ENCODE data around the gene E4F1.

Gene E4F1

DNA sequence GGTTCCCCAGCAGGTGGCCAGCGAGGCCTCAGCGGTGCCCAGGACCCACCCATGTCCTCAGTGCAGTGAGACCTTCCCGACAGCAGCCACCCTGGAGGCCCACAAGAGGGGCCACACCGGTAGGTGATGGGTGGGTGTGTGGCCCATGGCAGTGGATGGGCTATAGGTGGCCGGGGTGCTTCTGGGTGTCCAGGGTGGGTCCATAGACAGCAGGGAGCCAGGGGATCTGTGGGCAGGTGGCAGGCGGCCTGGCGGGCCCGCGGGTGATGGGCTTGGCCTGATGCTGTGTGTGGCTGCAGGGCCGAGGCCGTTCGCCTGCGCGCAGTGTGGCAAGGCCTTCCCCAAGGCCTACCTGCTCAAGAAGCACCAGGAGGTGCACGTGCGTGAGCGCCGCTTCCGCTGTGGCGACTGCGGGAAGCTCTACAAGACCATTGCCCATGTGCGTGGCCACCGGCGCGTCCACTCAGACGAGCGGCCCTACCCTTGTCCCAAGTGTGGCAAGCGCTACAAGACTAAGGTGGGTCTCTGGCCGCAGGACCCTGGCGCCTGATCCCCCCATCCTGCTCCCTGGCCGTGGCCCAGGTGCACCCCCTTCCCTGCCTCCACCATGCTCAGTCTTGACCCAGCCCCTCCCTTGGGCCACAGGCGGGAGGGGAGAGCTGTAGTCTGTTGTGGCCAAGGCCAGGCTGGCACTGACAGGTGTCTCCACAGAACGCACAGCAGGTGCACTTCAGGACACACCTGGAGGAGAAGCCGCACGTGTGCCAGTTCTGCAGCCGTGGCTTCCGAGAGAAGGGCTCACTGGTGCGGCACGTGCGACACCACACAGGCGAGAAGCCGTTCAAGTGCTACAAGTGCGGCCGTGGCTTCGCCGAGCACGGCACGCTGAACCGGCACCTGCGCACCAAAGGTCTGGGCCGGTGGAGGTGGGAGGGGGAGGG is 10.8 kb downstream of the E4F1 start:
- H3K27me3 ChIP-seq, result peaks cover 23% of the 10 kb centered on the region
- no peak overlapping the region; the same call in 1 of the 2 replicates for H3K4me3 ChIP-seq
- no peak for TF ChIP-seq Cebpa-rat (IDR thresholded peaks at IDR 0.05)
- 0 out of 2 replicates have a peak overlapping the region, but pooled peaks have one; percentile 26 for H3K27ac ChIP-seq
- peak overlapping the region; percentile 65 for H3K4me2 ChIP-seq
- H3K9ac ChIP-seq, result no peak overlapping the region
- peaks cover 94% of the 10 kb centered on the region for H4K20me1 ChIP-seq
- peaks cover 94% of the 10 kb centered on the region for H3K36me3 ChIP-seq
- H3K4me1 ChIP-seq, result peaks cover 14% of the 10 kb centered on the region
- H3K9me3 ChIP-seq, result no peaks in the 10 kb centered on the region

DNA sequence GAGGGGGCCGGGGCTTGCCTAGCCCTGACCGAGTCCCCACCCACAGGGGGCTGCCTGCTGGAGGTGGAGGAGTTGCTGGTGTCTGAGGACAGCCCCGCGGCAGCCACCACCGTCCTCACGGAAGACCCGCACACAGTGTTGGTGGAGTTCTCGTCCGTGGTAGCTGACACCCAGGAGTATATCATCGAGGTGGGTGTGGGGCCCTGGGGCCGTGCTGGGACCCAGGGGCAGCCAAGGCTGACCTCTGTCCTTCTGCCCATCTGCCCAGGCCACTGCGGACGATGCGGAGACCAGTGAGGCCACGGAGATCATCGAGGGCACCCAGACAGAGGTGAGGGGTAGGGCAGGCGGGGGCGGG is 11.4 kb downstream of the E4F1 start:
- Histone ChIP-seq H3K4me1 (peaks cover 14% of the 10 kb centered on the region), H3K4me3 (no peak overlapping the region), H3K4me2 (peak overlapping the region; percentile 7; the same call in 1 of the 2 replicates), H3K9ac (no peak overlapping the region), H3K27ac (no peak overlapping the region), H3K27me3 (peaks cover 23% of the 10 kb centered on the region), H3K9me3 (no peaks in the 10 kb centered on the region), H3K36me3 (peaks cover 94% of the 10 kb centered on the region), H4K20me1 (peaks cover 94% of the 10 kb centered on the region)
- TF ChIP-seq Cebpa-rat (IDR thresholded peaks at IDR 0.05), result no peak

DNA sequence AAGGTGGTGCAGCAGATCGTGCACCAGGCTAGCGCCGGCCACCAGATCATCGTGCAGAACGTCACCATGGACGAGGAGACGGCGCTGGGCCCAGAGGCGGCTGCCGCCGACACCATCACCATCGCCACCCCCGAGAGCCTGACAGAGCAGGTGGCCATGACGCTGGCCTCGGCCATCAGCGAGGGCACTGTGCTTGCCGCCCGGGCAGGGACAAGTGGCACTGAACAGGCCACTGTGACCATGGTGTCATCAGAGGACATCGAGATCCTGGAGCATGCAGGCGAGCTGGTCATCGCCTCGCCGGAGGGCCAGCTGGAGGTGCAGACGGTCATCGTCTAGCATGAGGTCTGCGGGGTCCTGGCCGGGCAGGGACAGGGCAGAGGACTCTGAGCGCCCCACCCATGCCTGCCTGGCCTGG is 11.9 kb downstream of the E4F1 start:
- Histone ChIP-seq H3K9me3 (no peaks in the 10 kb centered on the region), H3K9ac (no peak overlapping the region), H4K20me1 (peaks cover 94% of the 10 kb centered on the region), H3K27me3 (peaks cover 23% of the 10 kb centered on the region), H3K4me3 (no peak overlapping the region), H3K4me1 (peaks cover 14% of the 10 kb centered on the region), H3K27ac (no peak overlapping the region), H3K36me3 (peaks cover 91% of the 10 kb centered on the region), H3K4me2 (no peak overlapping the region; the same call in 1 of the 2 replicates)
- no peak for TF ChIP-seq Cebpa-rat (IDR thresholded peaks at IDR 0.05)

DNA sequence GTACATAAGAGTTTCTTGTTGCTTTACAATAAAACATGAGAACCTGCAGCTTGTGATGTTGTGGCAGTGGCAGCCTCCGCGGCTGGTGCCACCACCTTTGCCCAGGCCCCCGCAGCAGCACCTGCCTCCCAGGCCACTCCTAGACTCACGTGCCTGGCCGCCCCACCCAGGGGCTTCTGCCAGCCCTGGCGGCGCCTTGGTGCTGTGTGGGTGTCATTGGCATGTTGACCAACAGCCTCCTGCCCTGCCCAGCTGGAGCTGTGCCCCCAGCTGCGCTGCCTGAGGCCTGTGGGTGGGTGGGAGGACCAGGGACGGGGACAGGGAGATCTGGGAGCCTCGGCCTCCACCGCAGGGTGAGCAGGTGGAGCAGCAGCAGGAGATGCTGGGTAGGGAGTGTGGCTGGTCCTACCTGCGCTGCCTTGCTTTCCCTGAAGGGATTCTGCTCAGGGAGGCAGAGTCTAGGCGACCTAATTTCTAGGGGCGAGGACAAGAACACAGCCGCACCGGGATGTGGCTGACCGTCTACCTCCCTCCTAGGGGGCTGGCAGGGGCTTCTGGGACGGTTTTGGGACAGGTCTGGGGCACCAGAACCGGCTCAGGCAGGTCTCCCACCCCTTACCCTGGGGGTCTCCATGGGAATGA is 12.4 kb downstream of the E4F1 start:
- H3K4me2 ChIP-seq, result no peak overlapping the region

DNA sequence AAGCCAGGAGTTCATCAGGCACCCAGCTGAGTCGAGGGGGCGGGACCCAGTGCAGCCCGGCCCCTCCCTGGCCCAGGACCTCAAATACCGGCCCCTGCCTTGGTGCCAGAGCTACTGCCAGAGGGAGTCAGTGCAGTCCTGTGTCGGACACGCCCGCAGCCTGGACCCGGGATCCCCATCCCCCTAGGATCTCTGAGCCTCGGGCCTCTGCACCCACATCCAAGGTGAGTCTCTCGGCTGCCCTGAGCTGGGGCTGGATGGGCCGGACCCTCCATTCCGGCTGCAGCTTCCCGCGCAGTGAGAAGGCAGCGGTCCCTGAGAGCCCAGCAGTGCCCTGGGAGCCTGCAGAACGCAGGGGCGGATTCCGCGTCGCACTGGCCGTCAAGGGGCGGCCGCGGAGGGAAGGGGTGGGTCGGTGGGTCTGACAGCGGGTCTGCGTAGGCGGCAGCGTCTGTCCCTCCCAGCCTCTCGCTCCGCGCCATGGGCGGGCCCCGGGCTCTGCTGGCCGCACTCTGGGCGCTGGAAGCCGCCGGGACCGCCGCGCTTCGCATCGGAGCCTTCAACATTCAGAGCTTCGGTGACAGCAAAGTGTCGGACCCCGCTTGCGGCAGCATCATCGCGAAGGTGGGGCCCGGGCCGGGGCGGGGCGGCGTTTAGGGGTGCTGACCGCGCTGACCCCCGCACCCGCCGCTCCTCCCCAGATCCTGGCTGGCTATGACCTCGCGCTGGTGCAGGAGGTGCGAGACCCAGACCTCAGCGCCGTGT is 13.1 kb downstream of the E4F1 start, which contains the start of gene DNASE1L2:
TSS of gene DNASE1L2 (plus strand) at position 108 of the 765 bp plus-strand sequence. CDS start at position 481, 373 bp downstream.
- H3K4me2 ChIP-seq, result no peak within 1 kb of the TSS
- peaks cover 82% of the 10 kb centered on the region for H4K20me1 ChIP-seq
- no peak for TF ChIP-seq Cebpa-rat (IDR thresholded peaks at IDR 0.05)
- no peak within 1 kb of the TSS for H3K9ac ChIP-seq
- no peaks in the 10 kb centered on the region for H3K9me3 ChIP-seq
- H3K27ac ChIP-seq, result no peak within 1 kb of the TSS
- peaks cover 14% of the 10 kb centered on the region for H3K4me1 ChIP-seq
- no peak within 1 kb of the TSS for H3K4me3 ChIP-seq
- H3K36me3 ChIP-seq, result peaks cover 87% of the 10 kb centered on the region
- H3K27me3 ChIP-seq, result peaks cover 23% of the 10 kb centered on the region

More for the DNA sequence above, 12.4 kb downstream of the E4F1 start:
- Histone ChIP-seq H4K20me1 (peaks cover 90% of the 10 kb centered on the region), H3K27ac (no peak overlapping the region), H3K27me3 (peaks cover 23% of the 10 kb centered on the region), H3K4me3 (no peak overlapping the region), H3K9me3 (no peaks in the 10 kb centered on the region), H3K4me1 (peaks cover 14% of the 10 kb centered on the region), H3K9ac (no peak overlapping the region), H3K36me3 (peaks cover 89% of the 10 kb centered on the region)
- no peak for TF ChIP-seq Cebpa-rat (IDR thresholded peaks at IDR 0.05)

DNA sequence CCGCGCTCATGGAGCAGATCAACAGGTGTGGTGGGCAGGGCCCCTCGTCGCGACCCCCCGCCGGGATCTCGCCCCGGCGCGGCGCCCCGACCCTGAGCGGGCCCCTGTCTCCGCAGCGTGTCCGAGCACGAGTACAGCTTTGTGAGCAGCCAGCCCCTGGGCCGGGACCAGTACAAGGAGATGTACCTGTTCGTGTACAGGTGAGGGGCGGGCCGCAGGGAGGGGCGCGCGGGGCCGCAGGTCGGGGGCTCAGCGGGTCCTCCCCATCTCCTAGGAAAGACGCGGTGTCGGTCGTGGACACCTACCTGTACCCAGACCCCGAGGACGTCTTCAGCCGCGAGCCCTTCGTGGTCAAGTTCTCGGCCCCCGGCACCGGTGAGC is 13.7 kb downstream of the E4F1 start:
- Histone ChIP-seq H4K20me1 (peaks cover 77% of the 10 kb centered on the region), H3K4me1 (peaks cover 14% of the 10 kb centered on the region), H3K27ac (no peak overlapping the region), H3K27me3 (peaks cover 23% of the 10 kb centered on the region), H3K9me3 (no peaks in the 10 kb centered on the region), H3K4me2 (no peak overlapping the region), H3K36me3 (peaks cover 87% of the 10 kb centered on the region), H3K9ac (no peak overlapping the region), H3K4me3 (no peak overlapping the region)
- TF ChIP-seq Cebpa-rat (IDR thresholded peaks at IDR 0.05), result no peak

DNA sequence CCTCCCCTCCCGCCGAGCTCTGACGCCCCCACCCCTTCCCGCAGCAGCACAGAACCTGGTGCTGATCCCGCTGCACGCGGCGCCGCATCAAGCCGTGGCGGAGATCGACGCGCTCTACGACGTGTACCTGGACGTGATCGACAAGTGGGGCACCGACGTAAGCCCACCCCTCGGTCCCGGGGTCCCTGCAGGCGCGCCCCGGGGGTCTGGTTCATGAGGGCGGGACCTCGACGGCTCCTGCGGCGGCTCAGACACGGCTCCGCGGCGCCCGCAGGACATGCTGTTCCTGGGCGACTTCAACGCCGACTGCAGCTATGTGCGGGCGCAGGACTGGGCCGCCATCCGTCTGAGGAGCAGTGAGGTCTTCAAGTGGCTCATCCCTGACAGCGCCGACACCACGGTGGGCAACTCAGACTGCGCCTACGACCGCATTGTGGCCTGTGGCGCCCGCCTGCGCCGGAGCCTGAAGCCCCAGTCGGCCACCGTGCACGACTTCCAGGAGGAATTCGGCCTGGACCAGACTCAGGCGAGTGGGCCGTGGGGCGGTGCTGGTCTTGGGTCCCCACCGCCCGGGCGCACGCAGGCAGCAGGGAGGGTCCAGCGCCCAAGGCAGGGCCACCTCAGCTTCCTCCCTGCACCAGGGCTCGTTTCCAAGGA is 14.2 kb downstream of the E4F1 start:
- Histone ChIP-seq H3K4me1 (peaks cover 14% of the 10 kb centered on the region), H3K9ac (no peak overlapping the region), H4K20me1 (peaks cover 74% of the 10 kb centered on the region), H3K27me3 (peaks cover 23% of the 10 kb centered on the region), H3K4me3 (no peak overlapping the region), H3K4me2 (no peak overlapping the region), H3K27ac (no peak overlapping the region), H3K9me3 (no peaks in the 10 kb centered on the region), H3K36me3 (peaks cover 87% of the 10 kb centered on the region)
- no peak for TF ChIP-seq Cebpa-rat (IDR thresholded peaks at IDR 0.05)

DNA sequence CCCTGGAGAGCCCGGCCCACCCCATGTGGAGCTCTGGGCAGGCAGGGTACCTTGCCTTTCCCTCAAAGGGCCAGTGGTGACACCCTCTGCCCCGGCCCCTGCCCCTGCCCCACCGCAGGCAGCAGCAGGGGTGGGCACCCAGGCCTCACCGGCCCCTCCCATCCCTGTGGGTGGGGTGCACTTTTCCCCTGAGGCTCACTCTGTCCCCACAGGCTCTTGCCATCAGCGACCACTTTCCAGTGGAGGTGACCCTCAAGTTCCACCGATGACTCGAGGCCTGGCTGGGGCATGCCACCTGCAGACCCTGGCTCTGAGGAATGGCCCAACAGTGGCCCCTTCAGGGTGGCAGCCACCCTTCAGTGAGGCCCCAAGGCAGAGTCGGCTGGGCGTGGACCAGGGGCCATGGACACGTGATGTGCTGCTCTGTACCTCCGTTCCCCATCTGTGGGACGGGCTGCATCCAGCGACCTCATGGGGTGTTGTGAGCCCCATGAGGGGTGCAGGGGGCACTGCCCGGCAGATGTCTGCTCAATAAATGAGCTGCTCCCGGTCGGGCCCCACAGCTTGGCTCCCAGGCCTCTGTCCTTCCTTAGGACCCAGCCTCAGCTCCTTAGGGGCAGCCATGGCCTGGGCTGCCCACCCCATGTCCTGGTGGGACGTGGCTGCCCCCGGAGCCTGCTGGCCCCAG is 14.9 kb downstream of the E4F1 start:
- H3K4me3 ChIP-seq, result no peak overlapping the region
- peaks cover 87% of the 10 kb centered on the region for H3K36me3 ChIP-seq
- peaks cover 76% of the 10 kb centered on the region for H4K20me1 ChIP-seq

More for the DNA sequence above, 14.9 kb downstream of the E4F1 start:
- H3K9me3 ChIP-seq, result no peaks in the 10 kb centered on the region
- no peak overlapping the region for H3K4me2 ChIP-seq
- no peak overlapping the region for H3K27ac ChIP-seq
- TF ChIP-seq Cebpa-rat (IDR thresholded peaks at IDR 0.05), result no peak
- peaks cover 19% of the 10 kb centered on the region for H3K4me1 ChIP-seq
- no peak overlapping the region for H3K9ac ChIP-seq
- peaks cover 23% of the 10 kb centered on the region for H3K27me3 ChIP-seq
